ENCODE measurements around the gene HERC3.

GRCh38 chr4:88600176-88600838 is 8.0 kb downstream of the HERC3 start:
- TF ChIP-seq, protein P1, sequence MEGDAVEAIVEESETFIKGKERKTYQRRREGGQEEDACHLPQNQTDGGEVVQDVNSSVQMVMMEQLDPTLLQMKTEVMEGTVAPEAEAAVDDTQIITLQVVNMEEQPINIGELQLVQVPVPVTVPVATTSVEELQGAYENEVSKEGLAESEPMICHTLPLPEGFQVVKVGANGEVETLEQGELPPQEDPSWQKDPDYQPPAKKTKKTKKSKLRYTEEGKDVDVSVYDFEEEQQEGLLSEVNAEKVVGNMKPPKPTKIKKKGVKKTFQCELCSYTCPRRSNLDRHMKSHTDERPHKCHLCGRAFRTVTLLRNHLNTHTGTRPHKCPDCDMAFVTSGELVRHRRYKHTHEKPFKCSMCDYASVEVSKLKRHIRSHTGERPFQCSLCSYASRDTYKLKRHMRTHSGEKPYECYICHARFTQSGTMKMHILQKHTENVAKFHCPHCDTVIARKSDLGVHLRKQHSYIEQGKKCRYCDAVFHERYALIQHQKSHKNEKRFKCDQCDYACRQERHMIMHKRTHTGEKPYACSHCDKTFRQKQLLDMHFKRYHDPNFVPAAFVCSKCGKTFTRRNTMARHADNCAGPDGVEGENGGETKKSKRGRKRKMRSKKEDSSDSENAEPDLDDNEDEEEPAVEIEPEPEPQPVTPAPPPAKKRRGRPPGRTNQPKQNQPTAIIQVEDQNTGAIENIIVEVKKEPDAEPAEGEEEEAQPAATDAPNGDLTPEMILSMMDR (conservative IDR thresholded peaks at IDR 0.05; ENCODE audit: low read depth in 2 of 2) = no peak
- TF ChIP-seq EZH2 (IDR thresholded peaks at IDR 0.05; ENCODE audit: low read depth, unreplicated experiment) (no peak), CREB1 (CRISPR knock-in tag; IDR thresholded peaks at IDR 0.05; ENCODE audit: low read depth) (no peak), POLR2AphosphoS5 (IDR thresholded peaks at IDR 0.05; ENCODE audit: low read depth) (no peak)
